ENCODE data around the gene CCDC70.

CCDC70 gene

GRCh38 chr13:51881296-51881695 lies 19.5 kb downstream of the CCDC70 start:
- TF ChIP-seq, protein P1, sequence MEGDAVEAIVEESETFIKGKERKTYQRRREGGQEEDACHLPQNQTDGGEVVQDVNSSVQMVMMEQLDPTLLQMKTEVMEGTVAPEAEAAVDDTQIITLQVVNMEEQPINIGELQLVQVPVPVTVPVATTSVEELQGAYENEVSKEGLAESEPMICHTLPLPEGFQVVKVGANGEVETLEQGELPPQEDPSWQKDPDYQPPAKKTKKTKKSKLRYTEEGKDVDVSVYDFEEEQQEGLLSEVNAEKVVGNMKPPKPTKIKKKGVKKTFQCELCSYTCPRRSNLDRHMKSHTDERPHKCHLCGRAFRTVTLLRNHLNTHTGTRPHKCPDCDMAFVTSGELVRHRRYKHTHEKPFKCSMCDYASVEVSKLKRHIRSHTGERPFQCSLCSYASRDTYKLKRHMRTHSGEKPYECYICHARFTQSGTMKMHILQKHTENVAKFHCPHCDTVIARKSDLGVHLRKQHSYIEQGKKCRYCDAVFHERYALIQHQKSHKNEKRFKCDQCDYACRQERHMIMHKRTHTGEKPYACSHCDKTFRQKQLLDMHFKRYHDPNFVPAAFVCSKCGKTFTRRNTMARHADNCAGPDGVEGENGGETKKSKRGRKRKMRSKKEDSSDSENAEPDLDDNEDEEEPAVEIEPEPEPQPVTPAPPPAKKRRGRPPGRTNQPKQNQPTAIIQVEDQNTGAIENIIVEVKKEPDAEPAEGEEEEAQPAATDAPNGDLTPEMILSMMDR (conservative IDR thresholded peaks at IDR 0.05) = no peak
- H3K27ac ChIP-seq = no peak overlapping the region

- H3K27ac ChIP-seq = no peak overlapping the region
- TF ChIP-seq, protein P1 (conservative IDR thresholded peaks at IDR 0.05) = no peak
- no peak for TF ChIP-seq ZFX (IDR thresholded peaks at IDR 0.05)
Measured at GRCh38 chr13:51882570-51883225, 20.9 kb downstream of the CCDC70 start.

GRCh38 chr13:51883226-51883600 lies 21.4 kb downstream of the CCDC70 start:
- no peak overlapping the region for H3K27ac ChIP-seq
- TF ChIP-seq, protein P1 (conservative IDR thresholded peaks at IDR 0.05) = no peak
- no peak for TF ChIP-seq ZFX (IDR thresholded peaks at IDR 0.05)

DNA sequence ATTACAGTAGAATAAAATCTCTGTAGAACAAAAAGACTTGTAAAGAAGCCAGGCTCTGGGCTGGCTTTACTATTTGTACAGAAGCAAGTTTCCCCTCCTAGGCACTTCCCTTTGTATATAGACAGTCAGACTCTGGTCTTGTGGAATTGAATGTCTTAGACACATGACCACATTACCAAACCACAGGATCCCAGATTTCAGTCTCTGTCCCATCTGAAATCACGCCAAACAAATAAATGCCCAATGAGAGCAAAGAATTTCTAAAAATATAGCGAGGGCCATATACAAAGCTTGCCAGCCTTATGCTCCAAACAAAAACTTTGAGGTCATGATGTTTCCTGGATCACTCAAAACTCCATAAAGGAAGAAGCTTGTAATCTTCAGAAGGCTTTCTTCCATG lies 23.9 kb downstream of the CCDC70 start:
- H3K27ac ChIP-seq = no peak overlapping the region
- TF ChIP-seq, protein P1 (conservative IDR thresholded peaks at IDR 0.05) = no peak
- no peak for TF ChIP-seq ZFX (IDR thresholded peaks at IDR 0.05)

DNA sequence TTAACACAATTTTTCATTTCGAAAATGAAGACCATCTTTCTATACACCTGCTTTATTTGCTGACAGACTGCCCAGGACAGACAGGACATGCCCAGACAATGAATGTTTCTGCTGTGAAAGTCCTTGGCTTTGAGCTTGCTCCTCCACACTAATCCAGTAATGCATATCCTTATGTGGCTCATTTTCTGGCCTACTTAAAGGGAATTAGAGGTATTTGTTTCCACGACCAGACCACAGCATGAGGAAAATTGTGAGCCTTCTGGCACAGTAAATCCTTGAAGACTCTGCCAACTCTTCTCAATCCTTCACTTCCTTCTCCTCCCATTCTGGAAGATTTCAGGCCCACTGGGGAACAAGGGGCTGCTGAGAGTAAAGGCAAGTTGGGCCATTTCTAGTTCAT lies 25.7 kb downstream of the CCDC70 start:
- H3K27ac ChIP-seq = no peak overlapping the region
- TF ChIP-seq, protein P1 (conservative IDR thresholded peaks at IDR 0.05) = no peak
- no peak for TF ChIP-seq ZFX (IDR thresholded peaks at IDR 0.05)

DNA sequence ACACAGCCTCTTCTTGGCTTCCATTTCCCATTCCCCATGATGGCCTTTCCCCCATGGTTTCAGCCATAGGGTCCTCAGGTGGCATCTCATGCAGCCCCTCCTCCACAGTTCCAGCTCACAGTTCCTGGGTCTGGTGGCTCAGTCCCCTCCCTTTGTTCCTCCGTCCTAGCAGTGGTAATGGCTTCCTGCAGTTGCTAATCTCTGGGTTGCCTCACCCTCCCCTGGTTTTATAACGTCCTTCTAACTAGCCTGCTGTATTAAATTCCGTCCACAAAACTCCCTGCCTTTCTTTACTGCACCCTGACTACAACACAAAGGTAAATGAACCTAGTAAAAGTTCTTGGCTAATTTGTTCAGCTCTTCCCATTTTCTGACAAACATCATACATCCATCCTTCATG lies 30.9 kb downstream of the CCDC70 start:
- no peak overlapping the region for H3K27ac ChIP-seq
- TF ChIP-seq ZFX (IDR thresholded peaks at IDR 0.05) = no peak
- TF ChIP-seq, protein P1 (conservative IDR thresholded peaks at IDR 0.05) = no peak

DNA sequence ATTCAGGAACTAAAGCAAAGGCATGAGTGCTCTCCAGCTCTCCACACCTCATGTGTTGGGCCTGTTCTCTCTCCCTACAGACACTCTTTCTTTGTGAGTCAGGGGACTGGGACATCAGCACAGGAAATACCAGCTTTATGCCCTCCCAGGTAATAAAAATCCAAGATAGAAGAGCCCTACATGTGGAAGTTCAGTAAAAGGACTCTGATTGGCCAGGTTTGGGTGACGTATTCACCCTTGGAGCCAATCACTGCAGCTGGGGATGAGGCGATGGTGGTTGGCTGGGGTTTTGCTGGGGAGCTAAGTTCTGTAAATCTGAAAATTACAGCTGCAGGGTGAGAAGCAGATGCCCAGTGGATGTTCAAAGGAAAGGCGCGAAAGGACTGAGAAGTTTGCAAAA lies 32.5 kb downstream of the CCDC70 start:
- H3K27ac ChIP-seq = no peak overlapping the region
- no peak for TF ChIP-seq ZFX (IDR thresholded peaks at IDR 0.05)
- TF ChIP-seq, protein P1 (conservative IDR thresholded peaks at IDR 0.05) = no peak
